ENCODE results near the gene PLPPR3. TPM values are rescaled to one million over a fixed set of nuclear protein-coding genes. Genes with fewer than 3 reads are reported as not detected.

PLPPR3 gene
- total RNA-seq, 1 experiment from 2014 or later = 63.7 TPM

GRCh38 chr19:804419-805165 is 17.2 kb downstream of the PLPPR3 start:
- no peak for ATAC-seq
- POLR2A ChIA-PET = interaction anchor here (0.5 kb wide), 1 partner anchor 12 kb away, joined by 3 read pairs; no protein-coding TSS in a partner anchor
- TF ChIP-seq REST (IDR thresholded peaks at IDR 0.05; ENCODE audit: insufficient read depth in 1 of 2, low read depth in 2 of 2, low read length in 1 of 2) (no peak), CTCF (IDR thresholded peaks at IDR 0.05) (no peak), SIN3A (IDR thresholded peaks at IDR 0.05; ENCODE audit: borderline replicate concordance, insufficient read depth, low read depth, low read length) (no peak), POLR2AphosphoS5 (IDR thresholded peaks at IDR 0.05; ENCODE audit: low read depth, low read length) (no peak), TCF7L2 (IDR thresholded peaks at IDR 0.05; ENCODE audit: low read depth, low read length) (no peak)
- CTCF ChIA-PET = no interaction called here
- DNase-seq (ENCODE audit: low read depth, low spot score) = no peak
- Histone ChIP-seq H3K27ac (ENCODE audit: low read length) (no peak overlapping the region), H3K9me3 (ENCODE audit: control insufficient read depth, insufficient read depth, low read depth, low read length) (no peaks in the 10 kb centered on the region), H3K27me3 (ENCODE audit: control insufficient read depth, insufficient read depth, low read length) (no peaks in the 10 kb centered on the region), H3K36me3 (ENCODE audit: control insufficient read depth, insufficient read depth, low read length) (peaks cover 15% of the 10 kb centered on the region), H3K4me1 (ENCODE audit: control insufficient read depth, insufficient read depth, low read length) (peaks cover 18% of the 10 kb centered on the region), H3K4me3 (ENCODE audit: low read depth in 2 of 2, low read length in 2 of 2) (no peak overlapping the region)
- no TSS peak for BruUV-seq (replicated peaks)
- in situ Hi-C loops (cut with HindIII; ENCODE audit: low pct_unique_long_range_greater_than_20kb, low sequenced_read_pairs) = no loop called here
- intact Hi-C loops (cut with micrococcal nuclease; ENCODE audit: unreplicated experiment) = no loop called here

GRCh38 chr19:803686-804418 is 17.9 kb downstream of the PLPPR3 start:
- H3K4me1 ChIP-seq (ENCODE audit: control insufficient read depth, insufficient read depth, low read length) = peaks cover 18% of the 10 kb centered on the region
- CTCF ChIA-PET = no interaction called here
- H3K27me3 ChIP-seq (ENCODE audit: control insufficient read depth, insufficient read depth, low read length) = no peaks in the 10 kb centered on the region
- no TSS peak for BruUV-seq (replicated peaks)
- TF ChIP-seq SIN3A (IDR thresholded peaks at IDR 0.05; ENCODE audit: borderline replicate concordance, insufficient read depth, low read depth, low read length) = no peak
- no peak for TF ChIP-seq TCF7L2 (IDR thresholded peaks at IDR 0.05; ENCODE audit: low read depth, low read length)
- no peak for TF ChIP-seq CTCF (IDR thresholded peaks at IDR 0.05)
- TF ChIP-seq REST (IDR thresholded peaks at IDR 0.05; ENCODE audit: insufficient read depth in 1 of 2, low read depth in 2 of 2, low read length in 1 of 2) = no peak
- TF ChIP-seq POLR2AphosphoS5 (IDR thresholded peaks at IDR 0.05; ENCODE audit: low read depth, low read length) = no peak
- DNase-seq (ENCODE audit: low read depth, low spot score) (no peak), ATAC-seq (no peak)
- intact Hi-C loops (cut with micrococcal nuclease; ENCODE audit: unreplicated experiment) (no loop called here), in situ Hi-C loops (cut with HindIII; ENCODE audit: low pct_unique_long_range_greater_than_20kb, low sequenced_read_pairs) (no loop called here)
- H3K27ac ChIP-seq (ENCODE audit: low read length) = no peak overlapping the region
- POLR2A ChIA-PET = no interaction called here
- H3K9me3 ChIP-seq (ENCODE audit: control insufficient read depth, insufficient read depth, low read depth, low read length) = no peaks in the 10 kb centered on the region
- H3K36me3 ChIP-seq (ENCODE audit: control insufficient read depth, insufficient read depth, low read length) = peaks cover 17% of the 10 kb centered on the region
- no peak overlapping the region for H3K4me3 ChIP-seq (ENCODE audit: low read depth in 2 of 2, low read length in 2 of 2)
